ENCODE measurements around the gene HTR3C.

The HTR3C gene

GRCh38 chr3:184096811-184097383 lies 44.0 kb downstream of the HTR3C start, which contains the start of gene HTR3E:
TSS of gene HTR3E (plus strand) at chr3:184097064. CDS start at chr3:184097530, 466 bp downstream.
- DNase-seq, result no peak

- DNase-seq, result no peak
Measured at GRCh38 chr3:184097556-184097955, 44.7 kb downstream of the HTR3C start.

- DNase-seq, result no peak
Measured at GRCh38 chr3:184099806-184100686, 47.2 kb downstream of the HTR3C start.
